GM21526 (cell line): ENCODE data around the gene SERPINB7.
"Not testable (repeated sequence)": the region's sequence is repeated elsewhere in the genome, so short reads cannot be mapped to it uniquely, and the experiment has no call there.

Source experiments
- ATAC-seq: cut with Tn5 transposase; IDR thresholded peaks from one replicate; pipeline ENCODE4 v1.9.1; 2021; ENCODE audit warnings: moderate library complexity; ENCODE audit not compliant: unreplicated experiment, low FRiP score

SERPINB7 gene, protein sequence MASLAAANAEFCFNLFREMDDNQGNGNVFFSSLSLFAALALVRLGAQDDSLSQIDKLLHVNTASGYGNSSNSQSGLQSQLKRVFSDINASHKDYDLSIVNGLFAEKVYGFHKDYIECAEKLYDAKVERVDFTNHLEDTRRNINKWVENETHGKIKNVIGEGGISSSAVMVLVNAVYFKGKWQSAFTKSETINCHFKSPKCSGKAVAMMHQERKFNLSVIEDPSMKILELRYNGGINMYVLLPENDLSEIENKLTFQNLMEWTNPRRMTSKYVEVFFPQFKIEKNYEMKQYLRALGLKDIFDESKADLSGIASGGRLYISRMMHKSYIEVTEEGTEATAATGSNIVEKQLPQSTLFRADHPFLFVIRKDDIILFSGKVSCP

DNA sequence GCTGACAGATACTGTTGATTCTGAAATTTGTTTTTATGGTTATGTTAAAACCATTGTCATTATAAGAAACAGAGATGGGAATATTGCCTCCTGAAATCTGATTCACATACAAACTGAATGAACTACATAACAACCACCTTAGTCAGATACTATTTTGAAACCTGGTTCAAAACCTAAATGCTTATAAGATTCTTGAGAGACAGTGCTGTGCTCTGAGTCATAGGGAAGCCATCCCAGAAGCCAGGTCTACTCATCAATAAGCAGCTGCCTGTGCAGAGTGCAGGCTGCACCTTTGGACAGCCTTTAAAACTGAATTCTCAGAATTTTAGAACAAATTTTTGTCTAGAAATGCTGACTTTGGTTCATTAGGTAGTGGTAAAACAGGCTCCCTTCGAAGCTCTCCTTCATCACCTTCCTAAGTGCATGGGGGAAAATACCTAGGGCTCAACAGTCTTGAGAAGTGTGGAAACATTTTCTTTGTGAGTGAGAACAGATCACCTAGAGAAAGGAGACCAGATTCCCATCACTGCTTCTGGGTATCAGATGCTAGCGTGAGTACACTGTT, at the start of gene SERPINB7:
TSS of gene SERPINB7 (plus strand) at position 253 of the 565 bp plus-strand sequence. CDS start 6,955 bp downstream, outside the sequence.
- ATAC-seq = no peak

- ATAC-seq = no peak
These were observed 49.3 kb upstream of the SERPINB7 start for GRCh38 chr18:63725682-63726480.

DNA sequence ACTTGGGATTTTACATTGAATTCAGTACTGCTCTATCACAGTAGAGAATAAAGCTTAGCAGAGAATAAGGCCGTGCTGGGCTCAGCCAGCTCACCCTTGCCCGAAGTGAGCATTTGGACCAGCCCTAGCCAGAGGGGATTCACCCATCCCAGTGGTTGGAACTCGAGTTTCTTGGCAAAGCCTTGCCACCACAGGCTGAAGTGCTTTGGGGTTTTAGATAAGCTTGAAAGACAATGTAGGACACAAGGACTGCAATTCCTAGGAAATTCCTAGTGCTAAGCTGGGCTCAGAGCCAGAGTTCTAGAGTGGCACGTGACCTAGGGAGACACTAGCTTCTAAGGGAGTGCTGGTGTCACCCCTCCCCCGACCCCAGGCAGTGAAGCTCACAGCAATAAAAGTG, 44.4 kb upstream of the SERPINB7 start:
- ATAC-seq = no peak

DNA sequence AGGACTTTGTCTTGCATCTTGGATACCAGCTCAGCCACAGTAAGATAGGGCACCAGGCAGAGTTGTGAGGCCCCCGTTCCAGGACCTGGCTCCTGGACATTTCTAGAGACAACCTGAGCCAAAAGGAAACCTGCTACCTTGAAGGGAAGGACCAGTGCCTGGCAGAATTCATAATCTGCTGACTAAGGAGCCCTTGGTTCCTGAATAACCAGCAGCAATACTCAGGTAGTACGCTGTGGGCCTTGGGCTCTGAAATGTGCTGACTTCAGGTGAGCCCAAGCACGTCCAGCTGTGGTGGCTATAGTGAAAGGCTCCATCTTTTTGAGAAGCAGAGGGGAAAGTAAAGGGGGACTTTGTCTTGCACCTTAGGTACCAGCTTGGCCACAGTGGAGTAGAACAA, 44.0 kb upstream of the SERPINB7 start:
- no peak for ATAC-seq

GRCh38 chr18:63736876-63737275, 38.3 kb upstream of the SERPINB7 start:
- ATAC-seq = no peak

GRCh38 chr18:63741769-63742168, 33.4 kb upstream of the SERPINB7 start:
- ATAC-seq = no peak

DNA sequence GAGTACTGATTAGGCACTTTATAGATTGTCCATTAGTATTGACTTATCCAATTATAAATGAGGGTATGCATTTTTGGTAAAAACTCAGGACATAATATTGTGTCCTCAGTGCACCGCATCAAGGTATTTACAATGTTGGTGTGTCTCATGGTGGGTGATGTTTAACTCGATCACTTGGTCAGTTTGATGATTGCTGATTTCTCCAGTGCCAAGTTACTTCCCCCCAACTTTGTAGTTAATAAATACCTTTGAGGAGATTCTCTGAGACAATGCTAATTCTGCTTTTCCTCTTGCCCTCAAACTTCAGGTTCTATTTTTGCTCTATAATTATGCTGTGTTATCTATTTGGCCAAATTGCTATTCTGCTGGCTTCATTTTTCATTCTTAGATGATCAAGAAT, 28.2 kb upstream of the SERPINB7 start:
- no peak for ATAC-seq

- ATAC-seq = no peak
These were observed 25.7 kb upstream of the SERPINB7 start for GRCh38 chr18:63749489-63749888.

DNA sequence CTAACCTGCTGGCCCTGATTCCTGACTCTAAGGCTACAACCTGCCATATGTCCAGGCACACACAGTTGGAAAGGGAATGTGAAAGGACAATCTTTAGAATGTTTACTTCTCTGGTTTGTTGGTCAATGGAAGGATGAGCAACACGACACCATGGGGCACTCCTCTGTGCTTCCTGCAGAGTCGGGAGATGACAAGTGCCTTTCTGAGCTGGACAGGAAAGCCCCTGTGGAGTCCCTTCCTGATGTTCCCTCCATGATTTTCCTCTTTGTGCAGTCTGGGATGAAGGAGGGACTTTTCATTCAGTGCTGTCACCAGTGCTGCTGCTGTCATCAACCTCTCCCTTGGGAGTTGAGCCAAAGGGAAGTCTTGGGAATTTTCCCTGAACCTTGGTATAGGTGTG, 22.6 kb upstream of the SERPINB7 start:
- ATAC-seq = no peak

GRCh38 chr18:63753676-63754075, 21.5 kb upstream of the SERPINB7 start:
- no peak for ATAC-seq

DNA sequence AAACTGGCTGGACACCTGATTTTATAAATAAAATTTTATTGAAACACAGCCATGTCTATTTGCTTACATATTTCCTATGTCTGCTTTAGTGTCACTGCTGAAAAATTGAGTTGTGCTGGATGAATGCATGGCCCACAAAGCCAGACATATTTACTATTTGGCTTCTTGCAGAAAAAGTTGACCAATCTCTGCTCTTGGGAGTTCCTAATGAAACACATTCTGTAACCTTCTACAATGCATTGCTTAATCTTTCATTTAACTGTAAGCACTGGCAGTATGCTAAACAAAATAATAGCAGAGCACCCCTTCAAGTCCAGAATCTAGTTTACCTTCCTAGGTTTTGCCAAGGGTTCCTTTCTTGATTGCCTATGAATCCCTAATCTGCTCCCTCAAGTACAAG, 17.7 kb upstream of the SERPINB7 start:
- ATAC-seq = no peak

- ATAC-seq = no peak
These were observed 16.5 kb upstream of the SERPINB7 start for GRCh38 chr18:63758615-63759240.

DNA sequence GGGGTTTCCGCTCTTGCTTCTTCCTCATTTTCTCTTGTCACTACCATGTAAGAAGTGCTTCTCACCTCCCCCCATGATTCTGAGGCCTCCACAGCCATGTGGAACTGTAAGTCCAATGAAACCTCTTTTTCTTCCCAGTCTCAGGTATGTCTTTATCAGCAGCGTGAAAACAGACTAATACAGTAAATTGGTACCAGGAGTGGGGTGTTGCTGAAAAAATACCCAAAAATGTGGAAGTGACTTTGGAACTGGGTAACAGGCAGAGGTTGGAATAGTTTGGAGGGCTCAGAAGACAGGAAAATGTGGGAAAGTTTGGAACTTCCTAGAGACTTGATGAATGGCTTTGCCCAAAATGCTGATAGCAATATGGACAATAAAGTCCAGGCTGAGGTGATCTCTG, 15.4 kb upstream of the SERPINB7 start:
- not testable (repeated sequence) for ATAC-seq

- no peak for ATAC-seq
These were observed 12.7 kb upstream of the SERPINB7 start for GRCh38 chr18:63762518-63762917.

- no peak for ATAC-seq
These were observed 11.2 kb upstream of the SERPINB7 start for GRCh38 chr18:63763831-63764600.

GRCh38 chr18:63765837-63766236, 9.4 kb upstream of the SERPINB7 start:
- ATAC-seq = no peak

DNA sequence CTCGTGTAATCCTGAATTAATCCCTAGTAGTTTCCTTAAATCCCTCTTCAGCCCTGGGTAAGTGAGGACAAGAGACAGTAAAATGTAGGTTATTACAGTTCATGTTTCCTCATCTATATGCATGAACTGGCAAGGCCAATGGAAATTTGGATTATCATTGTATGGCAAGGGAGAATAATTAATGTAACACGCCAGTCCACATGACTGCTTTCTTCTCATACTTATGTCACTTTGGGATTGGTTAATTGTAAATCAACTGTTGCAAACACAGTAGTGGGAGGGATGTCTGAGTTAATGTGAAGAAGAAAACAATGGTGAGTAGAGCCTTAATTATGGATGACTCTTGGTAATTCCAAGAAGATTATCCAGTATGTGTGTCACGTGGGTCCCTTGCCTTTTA, 1.7 kb upstream of the SERPINB7 start:
- no peak for ATAC-seq

- ATAC-seq = no peak
These were observed 707 bp upstream of the SERPINB7 start for GRCh38 chr18:63774511-63774910.

GRCh38 chr18:63779386-63779785, 4.2 kb downstream of the SERPINB7 start:
- ATAC-seq = no peak

DNA sequence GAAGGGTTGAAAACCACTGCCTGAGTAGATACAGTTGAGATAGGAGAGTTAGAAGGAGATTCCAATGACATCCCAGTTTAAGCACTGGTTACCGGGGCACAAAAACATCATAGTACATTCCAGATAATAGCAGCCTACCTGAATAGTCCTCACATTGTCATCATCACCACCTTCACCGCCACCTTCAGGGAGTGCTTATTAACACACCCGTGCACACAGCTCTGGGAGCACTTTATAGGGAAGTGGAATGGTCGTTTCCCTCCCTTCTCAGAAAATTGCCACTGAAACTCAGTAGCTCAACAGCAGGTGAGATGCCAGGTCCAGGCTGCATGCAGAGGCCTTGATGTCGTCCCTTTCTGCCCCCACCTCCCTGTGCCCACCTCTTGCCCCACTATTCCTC, 8.2 kb downstream of the SERPINB7 start:
- ATAC-seq = no peak
